ENCODE data around the gene RPL36A.

DNA sequence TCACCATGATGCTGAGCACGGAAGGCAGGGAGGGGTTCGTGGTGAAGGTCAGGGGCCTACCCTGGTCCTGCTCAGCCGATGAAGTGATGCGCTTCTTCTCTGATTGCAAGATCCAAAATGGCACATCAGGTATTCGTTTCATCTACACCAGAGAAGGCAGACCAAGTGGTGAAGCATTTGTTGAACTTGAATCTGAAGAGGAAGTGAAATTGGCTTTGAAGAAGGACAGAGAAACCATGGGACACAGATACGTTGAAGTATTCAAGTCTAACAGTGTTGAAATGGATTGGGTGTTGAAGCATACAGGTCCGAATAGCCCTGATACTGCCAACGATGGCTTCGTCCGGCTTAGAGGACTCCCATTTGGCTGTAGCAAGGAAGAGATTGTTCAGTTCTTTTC, 21.2 kb downstream of the RPL36A start:
- TF ChIP-seq, protein P1, sequence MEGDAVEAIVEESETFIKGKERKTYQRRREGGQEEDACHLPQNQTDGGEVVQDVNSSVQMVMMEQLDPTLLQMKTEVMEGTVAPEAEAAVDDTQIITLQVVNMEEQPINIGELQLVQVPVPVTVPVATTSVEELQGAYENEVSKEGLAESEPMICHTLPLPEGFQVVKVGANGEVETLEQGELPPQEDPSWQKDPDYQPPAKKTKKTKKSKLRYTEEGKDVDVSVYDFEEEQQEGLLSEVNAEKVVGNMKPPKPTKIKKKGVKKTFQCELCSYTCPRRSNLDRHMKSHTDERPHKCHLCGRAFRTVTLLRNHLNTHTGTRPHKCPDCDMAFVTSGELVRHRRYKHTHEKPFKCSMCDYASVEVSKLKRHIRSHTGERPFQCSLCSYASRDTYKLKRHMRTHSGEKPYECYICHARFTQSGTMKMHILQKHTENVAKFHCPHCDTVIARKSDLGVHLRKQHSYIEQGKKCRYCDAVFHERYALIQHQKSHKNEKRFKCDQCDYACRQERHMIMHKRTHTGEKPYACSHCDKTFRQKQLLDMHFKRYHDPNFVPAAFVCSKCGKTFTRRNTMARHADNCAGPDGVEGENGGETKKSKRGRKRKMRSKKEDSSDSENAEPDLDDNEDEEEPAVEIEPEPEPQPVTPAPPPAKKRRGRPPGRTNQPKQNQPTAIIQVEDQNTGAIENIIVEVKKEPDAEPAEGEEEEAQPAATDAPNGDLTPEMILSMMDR (IDR thresholded peaks at IDR 0.05): no peak
- TF ChIP-seq POLR2A (IDR thresholded peaks at IDR 0.05): no peak

Measured in body of pancreas (tissue), 4 donors.